GM21717 (cell line): Measurements from ENCODE around the gene ST6GALNAC3.

Experiments used
- ATAC-seq: cut with Tn5 transposase; IDR thresholded peaks from one replicate; pipeline ENCODE4 v1.9.1; 2021; ENCODE audit warnings: mild to moderate bottlenecking, moderate library complexity; ENCODE audit not compliant: unreplicated experiment

Gene ST6GALNAC3

DNA sequence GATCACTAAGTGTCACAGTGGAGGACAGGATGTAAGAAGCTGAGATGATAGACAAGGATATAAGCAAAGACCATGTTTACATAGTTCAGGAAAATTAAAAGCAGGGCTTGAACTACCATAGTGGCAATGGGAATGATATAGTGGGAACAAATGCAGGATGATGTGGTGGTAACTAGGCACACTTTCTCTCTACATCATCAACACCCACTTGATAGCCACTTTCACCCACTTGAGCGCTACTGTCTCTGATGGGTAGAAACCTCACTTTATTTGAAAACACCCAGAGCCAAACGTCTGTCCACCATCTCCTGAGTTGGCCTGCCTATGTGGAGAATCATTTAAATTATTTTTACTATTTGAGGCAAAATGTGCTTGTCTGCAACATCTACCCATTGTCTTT is 487.7 kb downstream of the ST6GALNAC3 start:
- ATAC-seq = no peak

DNA sequence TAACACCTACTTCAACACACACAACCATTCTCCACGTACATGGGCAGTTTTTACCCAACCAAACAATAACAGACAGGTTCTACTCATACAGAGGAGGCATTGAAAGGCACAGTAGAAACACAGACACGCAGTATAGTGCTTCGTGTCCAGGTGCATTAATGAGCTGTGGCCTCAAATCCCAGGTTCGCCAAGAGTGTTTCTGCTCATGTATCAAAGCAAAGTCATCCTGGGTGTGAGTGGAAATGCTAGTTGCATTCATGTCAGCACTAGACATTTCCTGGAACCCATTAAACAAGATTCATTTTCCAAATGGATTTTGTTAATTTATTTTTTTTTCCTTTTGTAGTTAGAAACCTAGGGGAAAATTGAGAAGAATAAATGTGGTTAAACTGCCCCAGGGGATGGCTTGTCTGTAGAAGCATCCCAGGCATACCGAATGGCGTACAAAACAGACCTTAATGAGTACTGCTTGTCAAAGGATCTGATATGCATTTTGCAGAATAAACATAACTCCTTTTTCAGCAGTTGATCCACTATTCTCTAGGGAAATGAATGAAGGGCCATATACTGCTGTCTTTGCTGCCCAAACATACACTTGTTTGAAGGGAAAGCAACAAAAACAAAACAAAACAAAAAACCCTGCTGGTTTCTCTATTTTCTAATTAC is 494.2 kb downstream of the ST6GALNAC3 start:
- no peak for ATAC-seq

DNA sequence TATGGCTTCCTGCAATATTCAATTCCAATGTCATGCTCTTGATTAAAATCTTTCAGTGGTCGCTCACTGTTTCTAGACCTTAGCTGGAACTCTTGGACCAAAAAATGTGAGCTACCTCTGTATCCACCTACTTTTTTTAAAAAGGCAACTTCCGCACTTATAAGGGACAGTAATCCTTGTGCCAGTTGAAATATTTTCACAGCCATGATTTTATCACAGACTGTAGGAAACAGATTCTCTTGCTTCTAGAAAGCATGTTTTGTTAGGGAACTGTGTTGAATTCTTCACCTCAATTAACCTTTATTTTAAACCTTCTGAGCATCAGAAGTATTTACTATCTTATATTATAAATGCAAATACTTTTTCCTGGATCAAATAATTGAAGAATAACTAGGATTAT is 496.7 kb downstream of the ST6GALNAC3 start:
- no peak for ATAC-seq

DNA sequence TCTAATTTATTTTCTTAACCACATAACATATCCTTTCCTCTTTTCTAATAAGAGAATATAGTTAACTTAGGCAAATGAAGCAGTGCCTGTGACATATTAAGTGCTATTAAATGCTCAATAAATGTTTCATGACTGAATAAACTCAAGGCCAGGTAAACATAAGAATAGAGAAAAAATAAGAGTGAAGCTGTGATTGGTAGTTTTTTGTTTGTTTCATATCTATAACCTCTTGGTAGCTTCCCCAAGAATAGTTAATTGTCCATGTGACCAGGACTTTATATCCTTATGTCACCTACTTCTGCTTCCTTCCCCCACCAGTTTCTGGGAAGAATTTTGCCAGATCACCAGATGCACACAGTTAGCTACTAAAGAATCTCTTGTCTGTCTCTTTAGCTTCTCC is 497.7 kb downstream of the ST6GALNAC3 start:
- no peak for ATAC-seq

DNA sequence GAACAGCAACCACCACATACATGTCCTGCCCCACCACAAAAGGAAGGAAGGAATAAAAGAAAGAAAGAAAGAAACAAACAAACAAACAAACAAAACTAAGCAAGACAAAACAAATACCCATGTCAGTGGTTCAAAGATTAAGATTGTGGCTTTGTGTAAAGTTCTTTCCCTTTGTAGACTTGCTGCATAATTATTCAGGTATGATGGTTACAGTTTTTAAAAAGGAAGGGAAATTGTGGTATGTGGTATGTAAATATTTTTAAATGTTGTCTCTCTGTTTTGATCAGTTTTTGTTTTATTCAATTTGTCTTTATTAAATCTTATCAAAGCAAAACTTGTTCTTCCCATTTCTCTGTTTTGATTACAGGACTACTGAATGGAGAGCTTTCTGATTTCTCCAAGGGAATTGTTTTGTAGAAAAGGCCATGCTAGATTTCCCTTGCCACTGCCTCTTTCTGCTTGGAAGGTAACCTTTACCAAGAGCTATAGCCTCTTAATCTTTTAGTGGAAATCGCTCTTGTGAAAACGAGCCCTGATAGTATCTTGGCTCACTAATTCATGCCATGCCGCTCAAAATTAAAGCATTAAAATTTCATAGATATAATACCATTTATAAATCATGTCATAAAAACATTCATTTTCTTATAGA is 502.5 kb downstream of the ST6GALNAC3 start:
- no peak for ATAC-seq

DNA sequence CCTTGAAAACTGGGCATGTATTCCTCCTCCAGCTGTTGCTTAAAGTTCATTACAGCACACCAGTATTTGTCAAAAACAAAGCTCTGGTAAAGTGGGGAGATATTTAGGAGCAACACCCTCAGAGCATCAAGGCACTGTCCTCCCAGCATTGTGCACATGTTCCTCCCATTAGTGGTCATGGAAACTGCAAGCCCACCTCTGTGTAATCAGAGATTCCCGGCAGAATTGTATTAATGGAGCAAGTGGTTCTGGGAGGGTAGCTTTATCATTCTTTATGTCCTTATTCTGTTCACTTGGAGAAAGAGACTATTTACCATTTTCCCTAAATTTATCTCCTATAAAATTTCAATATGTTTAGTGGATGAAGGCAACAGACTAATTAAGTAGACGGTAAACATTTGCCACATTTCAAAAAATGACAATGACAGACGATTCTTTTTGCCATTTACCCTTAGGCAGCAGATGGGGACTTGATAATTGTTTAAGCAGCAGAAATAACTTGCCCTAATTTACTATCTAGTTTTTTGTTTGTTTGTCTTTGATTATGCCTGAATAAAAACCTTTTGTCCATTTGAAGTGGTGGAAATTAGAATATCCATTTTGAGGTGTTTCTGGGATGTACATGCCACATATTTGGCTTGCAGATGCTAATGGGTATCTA is 503.1 kb downstream of the ST6GALNAC3 start:
- no peak for ATAC-seq

DNA sequence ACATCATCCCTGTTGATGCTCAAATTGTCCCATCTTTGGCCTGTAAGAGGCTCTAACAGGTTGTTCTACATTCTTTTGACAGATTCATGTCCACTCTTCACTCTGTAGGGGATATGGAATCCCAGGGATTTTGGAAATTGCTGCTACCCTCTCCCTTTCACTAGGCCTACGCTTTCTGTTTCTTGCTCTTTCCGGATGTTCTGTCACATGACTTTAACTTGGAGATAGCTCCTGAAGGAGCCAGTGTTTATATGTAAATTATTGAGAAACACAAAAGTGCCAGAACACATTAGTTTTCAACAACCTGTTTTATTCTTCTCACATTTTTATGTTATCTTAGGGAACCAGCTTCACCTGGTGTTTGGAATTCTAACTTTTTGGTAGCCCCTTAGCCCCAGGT is 505.7 kb downstream of the ST6GALNAC3 start:
- no peak for ATAC-seq

DNA sequence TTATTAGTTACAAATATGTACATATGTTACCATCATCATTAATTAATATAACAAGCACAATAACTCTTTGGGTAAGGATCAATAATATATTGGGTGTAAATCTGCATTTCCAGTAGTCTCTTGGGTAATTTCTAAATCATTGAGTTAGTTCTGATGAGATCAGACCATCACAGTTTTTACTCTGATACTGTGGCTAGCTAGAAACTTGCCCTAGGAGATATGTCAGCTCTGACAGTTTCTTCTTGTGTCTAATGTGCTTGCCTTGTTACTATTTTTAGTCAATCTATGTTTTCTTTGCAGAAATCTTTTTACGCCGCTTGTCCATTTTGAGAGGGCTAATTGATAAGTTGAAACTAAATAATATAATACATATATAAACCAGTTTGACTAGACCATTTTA is 507.2 kb downstream of the ST6GALNAC3 start:
- no peak for ATAC-seq

DNA sequence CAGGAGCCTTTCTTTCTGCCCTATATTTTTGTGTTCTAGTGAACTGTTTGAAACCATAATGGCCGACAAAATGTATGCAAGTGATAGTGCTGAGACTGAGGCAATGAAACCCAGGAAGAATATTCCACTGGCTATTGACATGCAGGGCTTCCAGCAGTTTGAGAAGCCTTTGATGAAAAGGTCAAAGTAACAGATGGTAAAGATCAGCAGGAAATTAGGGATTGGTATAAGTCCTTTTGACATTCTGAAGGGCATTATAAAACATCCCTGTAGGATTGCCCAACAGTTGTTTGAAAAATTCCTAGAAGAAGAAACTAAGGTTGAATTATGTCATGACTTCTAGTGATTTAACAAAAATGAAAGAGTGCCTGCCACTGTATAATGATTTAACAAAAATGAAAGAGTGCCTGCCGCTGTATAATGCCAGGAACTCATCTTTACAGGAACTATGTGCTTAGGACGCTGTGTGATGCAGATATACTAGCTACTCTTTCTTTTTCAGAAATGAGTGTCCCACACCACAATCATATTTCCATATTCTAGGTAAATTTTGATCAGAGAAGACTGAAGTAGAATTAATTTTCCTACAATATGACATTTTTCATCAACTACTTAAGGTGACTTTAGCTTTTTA is 508.8 kb downstream of the ST6GALNAC3 start:
- ATAC-seq = no peak

DNA sequence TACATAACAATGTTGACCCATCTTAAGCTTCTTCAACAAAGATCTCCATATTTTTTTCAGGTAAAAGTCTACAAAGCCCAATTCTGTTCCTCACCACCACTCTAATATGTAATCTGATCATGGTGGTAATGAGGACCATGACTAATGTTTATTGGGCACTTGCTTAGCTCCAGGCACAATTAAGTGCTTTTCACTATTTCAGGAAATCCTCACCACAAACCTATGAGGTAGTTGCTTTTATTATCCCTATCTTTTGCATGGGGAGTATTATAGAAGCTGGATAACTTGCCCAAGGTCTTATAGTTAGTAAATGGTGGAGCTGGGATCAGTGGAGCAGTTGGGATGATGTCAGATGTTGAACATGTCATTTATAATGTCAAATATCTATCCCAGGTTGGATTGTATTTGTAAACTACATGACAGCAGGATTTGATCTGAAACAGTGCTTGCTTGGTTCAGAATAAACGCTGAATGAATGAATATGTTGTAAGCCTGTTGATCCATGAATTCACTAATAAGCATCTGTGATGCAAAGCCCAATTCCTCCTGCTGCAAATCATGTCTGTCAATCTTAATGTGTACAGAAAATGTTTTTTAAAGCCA is 509.4 kb downstream of the ST6GALNAC3 start:
- no peak for ATAC-seq

DNA sequence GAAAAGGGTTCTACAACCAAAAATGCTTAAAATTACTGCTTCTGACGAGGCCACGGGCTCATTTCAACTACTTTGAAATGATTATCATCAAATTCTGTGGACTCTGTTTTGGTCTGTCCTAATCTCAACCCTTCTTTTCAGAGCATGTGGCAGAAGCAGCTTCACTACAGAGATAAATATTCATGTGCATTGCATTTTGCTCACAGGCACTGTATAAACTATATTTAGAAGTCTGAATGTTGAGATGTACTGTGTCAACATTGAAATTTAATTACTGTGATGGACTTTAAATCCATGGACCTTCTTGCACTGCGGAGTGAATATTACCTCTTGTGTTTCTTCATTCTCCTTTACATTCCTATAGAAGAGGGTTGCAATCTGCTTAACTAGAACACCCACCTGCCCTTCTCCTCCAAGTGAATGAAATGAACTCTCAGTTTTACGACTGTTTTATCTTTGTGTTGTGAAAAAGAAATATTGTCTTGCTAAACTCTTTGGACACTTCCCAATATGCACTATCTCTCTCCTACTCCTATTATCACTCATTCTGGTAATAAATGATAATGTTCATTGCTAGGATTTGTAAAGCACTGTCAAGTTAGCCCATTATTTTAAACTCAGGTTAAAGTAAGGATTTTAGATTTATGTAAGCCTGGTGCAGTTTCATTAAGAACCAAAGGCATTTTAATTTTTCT is 511.6 kb downstream of the ST6GALNAC3 start:
- no peak for ATAC-seq

DNA sequence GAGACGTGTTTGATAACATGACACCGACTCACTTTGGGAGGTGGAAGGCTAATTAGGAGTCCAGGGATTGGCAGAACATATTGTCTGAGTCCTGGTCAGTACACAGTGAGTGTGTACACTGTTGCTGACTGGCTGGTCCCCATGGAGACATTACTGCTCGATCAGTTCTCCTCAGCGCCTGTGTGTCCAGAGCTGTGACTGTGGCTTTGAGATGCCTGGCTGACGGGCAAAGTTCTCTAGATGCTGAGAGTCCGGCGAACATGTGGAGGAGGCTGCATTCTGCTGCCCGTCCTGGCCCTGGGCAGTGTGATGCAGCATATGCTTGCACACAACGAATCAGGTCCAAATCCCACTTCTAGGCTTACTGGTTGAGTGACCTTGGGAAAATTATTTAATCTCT is 512.7 kb downstream of the ST6GALNAC3 start:
- ATAC-seq = no peak

DNA sequence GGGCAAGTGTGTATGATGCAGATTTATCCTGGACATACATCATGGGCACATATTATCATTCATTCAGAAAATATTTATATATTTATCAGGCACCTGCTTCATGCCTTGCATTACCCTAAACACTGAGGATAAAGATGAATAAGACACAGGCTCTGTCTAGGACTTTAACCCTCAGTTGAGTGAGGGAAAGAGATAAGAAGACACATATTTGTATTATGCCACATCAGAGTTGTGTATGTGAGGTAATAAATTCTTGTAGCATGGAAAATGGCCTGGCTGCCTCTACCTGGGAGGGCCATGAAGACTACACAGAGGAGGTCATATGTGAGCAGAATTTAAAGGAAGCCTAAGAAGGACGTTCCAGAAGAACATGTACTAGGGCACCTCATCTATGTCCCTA is 516.9 kb downstream of the ST6GALNAC3 start:
- ATAC-seq = no peak

DNA sequence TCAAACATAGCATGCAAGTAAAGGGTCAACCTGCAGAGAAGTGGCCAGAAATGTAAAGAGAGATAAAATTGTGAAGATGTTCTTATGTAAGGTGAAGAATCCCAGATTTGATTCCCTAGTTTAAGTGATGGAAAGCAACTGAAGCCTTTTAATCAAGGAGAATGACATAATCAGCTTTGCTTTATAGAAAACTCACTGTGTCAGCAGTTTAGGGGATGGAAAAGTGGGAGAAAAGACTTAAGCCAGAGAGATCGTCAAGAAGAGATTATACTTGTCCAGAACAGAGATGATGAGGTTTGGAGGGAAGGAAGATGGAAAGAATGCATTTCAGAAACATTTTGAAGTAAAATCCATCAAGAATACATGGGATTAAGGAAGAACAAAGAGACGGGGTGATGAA is 517.4 kb downstream of the ST6GALNAC3 start:
- ATAC-seq = no peak

DNA sequence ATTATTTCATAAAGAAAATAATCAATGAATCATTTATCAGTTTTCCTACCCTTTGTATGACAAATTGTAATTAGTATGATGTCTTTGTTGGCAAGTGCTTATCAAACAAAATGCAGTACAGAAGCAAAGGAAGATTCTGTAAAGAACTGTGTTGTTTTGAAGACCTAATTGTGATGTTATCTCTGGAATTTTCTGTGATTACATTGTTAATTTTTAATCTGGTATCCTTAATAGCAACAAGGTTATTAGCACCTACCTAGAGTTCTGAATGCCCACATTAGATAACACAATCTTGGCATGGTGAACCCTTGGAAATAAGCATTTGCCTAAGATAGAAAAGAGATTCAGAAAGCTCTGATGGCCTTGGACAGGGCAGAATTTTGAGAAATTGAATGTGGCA is 518.6 kb downstream of the ST6GALNAC3 start:
- ATAC-seq = no peak

DNA sequence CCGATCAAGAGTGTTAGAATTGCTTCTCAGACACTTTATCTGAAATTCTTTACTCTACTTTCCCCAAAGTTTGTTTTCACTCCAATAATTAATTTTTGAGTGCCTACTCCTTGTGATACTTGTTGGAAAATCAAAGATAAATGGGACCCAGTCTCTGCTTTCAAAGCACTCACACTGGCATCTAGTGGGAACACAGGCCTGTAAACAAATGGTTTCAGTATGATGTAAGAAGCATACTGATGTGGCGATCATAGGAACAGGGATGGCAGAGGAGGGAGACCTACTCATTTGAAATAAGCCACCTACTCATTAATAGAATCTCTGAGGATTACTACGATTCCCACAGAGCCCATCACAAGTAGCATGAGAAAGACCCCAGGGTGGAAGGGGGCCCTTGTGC is 519.1 kb downstream of the ST6GALNAC3 start:
- no peak for ATAC-seq

DNA sequence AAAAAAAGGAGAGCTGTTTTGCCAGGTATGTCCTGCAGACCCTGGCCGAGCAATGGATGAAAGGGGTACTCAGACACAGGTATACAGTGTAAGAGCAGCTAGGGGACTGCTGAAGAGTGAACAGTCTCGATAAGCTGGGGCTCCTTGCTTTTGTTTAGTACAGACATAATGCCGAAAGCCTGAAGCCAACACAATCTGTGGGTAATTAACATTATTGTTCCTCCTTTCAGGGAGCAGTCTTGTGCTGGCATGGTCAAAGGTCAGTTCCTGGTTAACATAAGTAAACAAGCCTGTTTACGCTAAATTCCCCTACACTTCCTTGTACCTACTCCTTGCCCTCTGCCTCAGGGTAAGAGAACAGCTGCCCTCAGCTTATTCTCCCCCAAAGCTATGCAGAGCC is 520.5 kb downstream of the ST6GALNAC3 start:
- no peak for ATAC-seq

DNA sequence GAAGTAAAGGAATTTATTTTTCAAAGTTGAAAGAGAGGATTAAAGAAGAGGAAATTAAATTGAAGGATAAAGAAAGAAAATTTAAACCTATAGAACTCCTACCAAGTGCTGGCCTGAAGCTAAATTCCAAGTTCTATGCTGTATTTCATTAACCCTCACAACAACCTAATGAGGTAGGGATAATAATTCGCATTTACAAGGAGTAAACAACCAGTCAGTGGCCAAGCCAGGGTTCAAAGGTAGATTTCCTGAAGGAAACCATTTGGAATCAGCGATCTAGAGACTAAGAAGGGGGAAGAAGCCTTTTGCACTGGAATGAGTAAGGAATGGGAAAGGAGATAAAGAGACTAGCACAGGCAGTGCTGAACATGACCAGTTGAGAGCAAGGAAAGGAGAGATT is 526.9 kb downstream of the ST6GALNAC3 start:
- no peak for ATAC-seq

DNA sequence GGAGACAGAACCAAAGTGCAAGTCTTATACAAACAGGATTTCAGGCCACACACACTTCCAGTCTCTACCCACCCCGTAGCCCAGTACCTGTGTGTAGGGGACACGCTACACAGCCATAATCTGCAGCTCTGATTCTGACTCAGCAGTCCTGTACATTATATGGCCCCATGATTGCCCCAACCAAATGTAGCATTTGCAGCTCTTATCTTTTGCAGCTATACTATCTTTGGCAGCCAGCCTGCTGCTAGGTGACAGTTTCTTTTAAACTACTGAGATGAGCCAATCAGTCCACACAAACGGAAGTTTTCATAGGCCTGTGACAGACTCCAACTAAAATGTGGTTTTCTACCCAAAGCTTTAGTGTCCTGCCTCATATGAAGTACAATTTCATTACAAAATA is 533.2 kb downstream of the ST6GALNAC3 start:
- no peak for ATAC-seq

DNA sequence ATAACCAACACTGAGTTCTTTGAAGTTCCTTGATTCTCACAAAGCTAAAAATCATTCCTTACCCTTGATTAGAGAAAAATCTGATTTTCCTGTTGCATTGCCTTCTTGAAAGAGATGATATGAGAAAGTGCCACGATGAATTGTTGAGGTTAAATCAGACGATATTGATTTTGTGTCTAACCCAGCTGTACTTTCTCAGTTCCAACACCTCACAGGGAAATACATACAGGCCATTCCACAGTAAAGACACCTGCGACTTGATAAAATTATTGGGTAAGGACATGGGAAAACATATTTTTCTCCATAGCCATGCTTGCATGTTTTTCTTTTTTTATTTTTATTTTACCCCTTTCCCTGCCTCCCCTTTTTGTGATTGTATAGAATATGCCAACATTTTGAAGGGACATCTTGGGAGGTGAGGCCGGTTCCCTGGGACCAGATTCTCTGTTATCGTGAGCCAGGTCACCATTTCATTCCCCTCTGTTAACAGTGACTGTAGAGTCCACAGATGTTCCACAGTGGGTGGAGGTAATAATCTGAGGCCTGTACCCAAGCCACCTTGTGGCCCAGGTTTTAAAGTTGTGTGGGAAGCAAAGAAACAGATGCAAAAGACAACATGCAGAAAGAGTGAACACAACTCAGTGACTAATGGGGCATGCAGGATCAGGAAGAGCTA is 537.4 kb downstream of the ST6GALNAC3 start:
- no peak for ATAC-seq
